CD4-positive, alpha-beta T cell (primary cell): ENCODE measurements around the gene NME3. TPM values are rescaled to one million over a fixed set of nuclear protein-coding genes. Genes with fewer than 3 reads are reported as not detected.

Experiments used
- ATAC-seq: fragments of 200-7000 bp; cut with Tn5 transposase; one replicate; pipeline ENCODE4 v1.10.0; 2022; ENCODE audit warnings: mild to moderate bottlenecking; ENCODE audit not compliant: poor library complexity
- CTCF ChIA-PET: fragments of 350-600 bp; sonication (Branson Sonifier 250); formaldehyde crosslinking; loops from one replicate; lab custom pipeline; 2021; ENCODE audit warnings: antibody characterized with exemption, inconsistent platforms; lab: Charles Lee
- POLR2A ChIA-PET: fragments of 350-600 bp; sonication (Branson Sonifier 250); formaldehyde crosslinking; loops from one replicate; lab custom pipeline; 2021; ENCODE audit warnings: antibody characterized with exemption, inconsistent platforms; lab: Charles Lee
- DNase-seq, 14 experiments: peaks; one replicate each; pipeline ENCODE4 v3.0.0-alpha.2; 2013 to 2020; ENCODE audit warnings: mixed read lengths in 2 of 14
- H3K27ac ChIP-seq, 2 donors: one replicate each; pipeline versions ENCODE4 v1.5.1 to v1.7.0; 2013; ENCODE audit warnings: low read length in 2 of 2, low read depth in 1 of 2, mild to moderate bottlenecking in 1 of 2
- H3K27me3 ChIP-seq, 2 experiments: 1 replicate in 1 of 2; 2 replicates in 1 of 2; pipeline versions ENCODE4 v1.6.1 to v1.7.0; 2013; ENCODE audit warnings: low read length in 2 of 2, control low read depth in 1 of 2, mild to moderate bottlenecking in 1 of 2, moderate library complexity in 1 of 2; ENCODE audit not compliant: insufficient read depth in 2 of 2, control insufficient read depth in 1 of 2
- H3K36me3 ChIP-seq: one replicate; pipeline ENCODE4 v1.6.1; 2013; ENCODE audit warnings: low read length, control low read depth; ENCODE audit not compliant: insufficient read depth
- H3K4me1 ChIP-seq: one replicate; pipeline ENCODE4 v1.6.1; 2013; ENCODE audit warnings: low read length, control low read depth; ENCODE audit not compliant: insufficient read depth
- H3K4me3 ChIP-seq: one replicate; pipeline ENCODE4 v1.5.1; 2013; ENCODE audit warnings: mild to moderate bottlenecking, low read length, moderate library complexity
- H3K9me3 ChIP-seq, 2 experiments: 1 replicate in 1 of 2; 2 replicates in 1 of 2; pipeline versions ENCODE4 v1.6.1 to v1.7.0; 2013; ENCODE audit warnings: low read length in 2 of 2, mild to moderate bottlenecking in 2 of 2, control low read depth in 1 of 2, moderate library complexity in 1 of 2; ENCODE audit not compliant: control insufficient read depth in 1 of 2, insufficient read depth in 1 of 2
- H3K27ac Mint-ChIP-seq: one replicate; pipeline ENCODE4 v1.8.0; 2020; ENCODE audit warnings: mixed read lengths
- H3K27me3 Mint-ChIP-seq: one replicate; pipeline ENCODE4 v1.8.0; 2021; ENCODE audit warnings: mixed read lengths
- H3K36me3 Mint-ChIP-seq: one replicate; pipeline ENCODE4 v1.8.0; 2021; ENCODE audit warnings: low read depth, mixed read lengths
- H3K4me1 Mint-ChIP-seq: one replicate; pipeline ENCODE4 v1.8.0; 2021; ENCODE audit warnings: low read depth, mixed read lengths
- H3K4me3 Mint-ChIP-seq: one replicate; pipeline ENCODE4 v1.8.0; 2020; ENCODE audit warnings: mild to moderate bottlenecking, mixed read lengths
- H3K9me3 Mint-ChIP-seq: one replicate; pipeline ENCODE4 v1.8.0; 2020; ENCODE audit warnings: mixed read lengths
- intact Hi-C, 2 experiments: fragments of 100-400 bp; cut with DNase I in 1 of 2; cut with micrococcal nuclease in 1 of 2; formaldehyde crosslinking; loops; one replicate each; pipeline versions ENCODE4 v1.15.1 to v1.9.0; 2023 to 2025; cut with DNase I, micrococcal nuclease
- total RNA-seq, 174 experiments: library from RNA in 2 of 174; stranded (reverse) in 2 of 174; gene quantifications; one replicate each; pipeline ENCODE4 v1.2.3 and lab custom pipeline; 2021 to 2026
- TF ChIP-seq, protein P1 (sequence below): fragments of 200-600 bp; IDR thresholded peaks from one replicate; pipeline ENCODE4 v1.8.0; 2022; ENCODE audit warnings: antibody characterized with exemption, mild to moderate bottlenecking

Gene NME3
- total RNA-seq, 2 experiments from 2014 or later: 46.2 to 54.2 TPM

DNA sequence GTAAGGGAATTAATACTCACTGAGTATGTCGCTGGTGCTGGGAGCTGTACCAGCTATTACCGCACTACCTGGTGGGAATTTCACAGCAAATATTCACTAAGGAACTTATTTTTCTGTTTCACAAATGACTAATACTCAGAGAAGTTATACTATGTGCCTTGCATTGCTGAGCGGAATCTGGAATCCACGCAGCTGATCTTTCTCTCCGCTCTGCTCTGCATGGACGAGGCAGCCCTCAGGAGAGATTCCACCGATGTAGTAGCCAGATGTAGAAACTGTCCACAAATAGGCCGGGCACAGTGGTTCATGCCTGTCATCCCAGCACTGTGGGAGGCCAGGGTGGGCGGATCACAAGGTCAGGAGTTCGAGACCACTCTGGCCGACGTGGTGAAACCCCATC, 17.1 kb downstream of the NME3 start:
- Mint-ChIP-seq H3K36me3 (peaks cover 38% of the 10 kb centered on the region), H3K27ac (no peak overlapping the region), H3K9me3 (no peaks in the 10 kb centered on the region), H3K4me3 (no peak overlapping the region), H3K27me3 (no peaks in the 10 kb centered on the region), H3K4me1 (peaks cover 10% of the 10 kb centered on the region)
- POLR2A ChIA-PET: no interaction called here
- Histone ChIP-seq H3K36me3 (peaks cover 35% of the 10 kb centered on the region), H3K27ac (no peak overlapping the region), H3K27me3 (no peaks in the 10 kb centered on the region), H3K4me3 (no peak overlapping the region), H3K4me1 (peaks cover 17% of the 10 kb centered on the region), H3K9me3 (no peaks in the 10 kb centered on the region)
- no peak for DNase-seq
- intact Hi-C loops: no loop called here
- CTCF ChIA-PET: interaction anchor here (1.4 kb wide), 1 partner anchor 31 kb away, joined by 3 read pairs; no protein-coding TSS in a partner anchor
- ATAC-seq: no peak
- TF ChIP-seq, protein P1, sequence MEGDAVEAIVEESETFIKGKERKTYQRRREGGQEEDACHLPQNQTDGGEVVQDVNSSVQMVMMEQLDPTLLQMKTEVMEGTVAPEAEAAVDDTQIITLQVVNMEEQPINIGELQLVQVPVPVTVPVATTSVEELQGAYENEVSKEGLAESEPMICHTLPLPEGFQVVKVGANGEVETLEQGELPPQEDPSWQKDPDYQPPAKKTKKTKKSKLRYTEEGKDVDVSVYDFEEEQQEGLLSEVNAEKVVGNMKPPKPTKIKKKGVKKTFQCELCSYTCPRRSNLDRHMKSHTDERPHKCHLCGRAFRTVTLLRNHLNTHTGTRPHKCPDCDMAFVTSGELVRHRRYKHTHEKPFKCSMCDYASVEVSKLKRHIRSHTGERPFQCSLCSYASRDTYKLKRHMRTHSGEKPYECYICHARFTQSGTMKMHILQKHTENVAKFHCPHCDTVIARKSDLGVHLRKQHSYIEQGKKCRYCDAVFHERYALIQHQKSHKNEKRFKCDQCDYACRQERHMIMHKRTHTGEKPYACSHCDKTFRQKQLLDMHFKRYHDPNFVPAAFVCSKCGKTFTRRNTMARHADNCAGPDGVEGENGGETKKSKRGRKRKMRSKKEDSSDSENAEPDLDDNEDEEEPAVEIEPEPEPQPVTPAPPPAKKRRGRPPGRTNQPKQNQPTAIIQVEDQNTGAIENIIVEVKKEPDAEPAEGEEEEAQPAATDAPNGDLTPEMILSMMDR: no peak

GRCh38 chr16:1752853-1753252, 18.5 kb downstream of the NME3 start:
- peaks cover 49% of the 10 kb centered on the region for H3K36me3 Mint-ChIP-seq

GRCh38 chr16:1751946-1752345, 19.4 kb downstream of the NME3 start:
- Histone ChIP-seq H3K4me1 (peaks cover 6% of the 10 kb centered on the region), H3K27me3 (no peaks in the 10 kb centered on the region), H3K4me3 (no peak overlapping the region), H3K36me3 (peaks cover 55% of the 10 kb centered on the region), H3K27ac (no peak overlapping the region), H3K9me3 (no peaks in the 10 kb centered on the region)
- no peak for ATAC-seq
- TF ChIP-seq, protein P1: no peak
- intact Hi-C loops: no loop called here
- ChIA-PET CTCF (no interaction called here), POLR2A (interaction anchor here (1.3 kb wide), 1 partner anchor 31 kb away, joined by 3 read pairs; the partner anchor contains the start of genes NUBP2 and SPSB3)
- Mint-ChIP-seq H3K4me1 (peaks cover 5% of the 10 kb centered on the region), H3K27me3 (no peaks in the 10 kb centered on the region), H3K9me3 (no peaks in the 10 kb centered on the region), H3K4me3 (no peak overlapping the region), H3K27ac (no peak overlapping the region), H3K36me3 (peaks cover 56% of the 10 kb centered on the region)
- no peak for DNase-seq

More at GRCh38 chr16:1752853-1753252, 18.5 kb downstream of the NME3 start:
- H3K27me3 Mint-ChIP-seq: no peaks in the 10 kb centered on the region
- no peak overlapping the region for H3K4me3 ChIP-seq
- no peak overlapping the region for H3K27ac Mint-ChIP-seq
- peaks cover 47% of the 10 kb centered on the region for H3K36me3 ChIP-seq
- no peak for ATAC-seq
- TF ChIP-seq, protein P1: no peak
- H3K9me3 ChIP-seq: no peaks in the 10 kb centered on the region
- CTCF ChIA-PET: no interaction called here
- no peaks in the 10 kb centered on the region for H3K27me3 ChIP-seq
- POLR2A ChIA-PET: no interaction called here
- no peak overlapping the region for H3K4me3 Mint-ChIP-seq
- H3K9me3 Mint-ChIP-seq: no peaks in the 10 kb centered on the region
- H3K27ac ChIP-seq: no peak overlapping the region
- H3K4me1 ChIP-seq: peaks cover 15% of the 10 kb centered on the region
- H3K4me1 Mint-ChIP-seq: peaks cover 10% of the 10 kb centered on the region
- intact Hi-C loops: no loop called here
- no peak for DNase-seq
